IPS DF 6.9 (cell line): ENCODE measurements around the gene GLRB.
"Not testable (repeated sequence)": the region's sequence is repeated elsewhere in the genome, so short reads cannot be mapped to it uniquely, and the experiment has no call there.

ENCODE experiments used
- DNase-seq: peaks from one replicate; pipeline ENCODE4 v3.0.0-alpha.2; 2013; ENCODE audit warnings: low read depth, low spot score
- H3K27ac ChIP-seq: one replicate; pipeline ENCODE4 v1.5.1; 2013; ENCODE audit warnings: low read length, control low read depth
- H3K27me3 ChIP-seq: 2 replicates; pipeline ENCODE4 v1.6.1; 2013; ENCODE audit warnings: mild to moderate bottlenecking, low read length; ENCODE audit not compliant: control insufficient read depth, insufficient read depth
- H3K36me3 ChIP-seq: 2 replicates; pipeline ENCODE4 v1.6.1; 2013; ENCODE audit warnings: low read length; ENCODE audit not compliant: control insufficient read depth, insufficient read depth
- H3K4me1 ChIP-seq: 2 replicates; pipeline ENCODE4 v1.6.1; 2013; ENCODE audit warnings: low read length; ENCODE audit not compliant: control insufficient read depth, insufficient read depth
- H3K4me3 ChIP-seq: 2 replicates; pipeline ENCODE4 v1.5.1; 2013; ENCODE audit warnings: mild to moderate bottlenecking, low read length
- H3K9me3 ChIP-seq: 2 replicates; pipeline ENCODE4 v1.6.1; 2013; ENCODE audit warnings: low read length, inconsistent platforms; ENCODE audit not compliant: control insufficient read depth, insufficient read depth
- WGBS: extraction: QIAGEN DNeasy Blood & Tissue Kit; methylation state at CpG from one replicate; pipeline ENCODE4 v1.1.7; 2013; ENCODE audit warnings: mixed read lengths, missing lambda C conversion rate; ENCODE audit not compliant: insufficient read length, insufficient coverage; 5-methylcytosine and 5-hydroxymethylcytosine counted together

The GLRB gene

GRCh38 chr4:157121401-157121800 lies 45.5 kb downstream of the GLRB start:
- WGBS = no CpG with 5 or more reads among the region's 2 CpGs
- Histone ChIP-seq H3K4me1 (no peaks in the 10 kb centered on the region), H3K27ac (no peak overlapping the region), H3K4me3 (no peak overlapping the region), H3K27me3 (no peaks in the 10 kb centered on the region), H3K36me3 (no peaks in the 10 kb centered on the region), H3K9me3 (no peaks in the 10 kb centered on the region)
- DNase-seq = no peak

- Histone ChIP-seq H3K4me1 (no peaks in the 10 kb centered on the region), H3K27me3 (no peaks in the 10 kb centered on the region), H3K4me3 (no peak overlapping the region), H3K9me3 (no peaks in the 10 kb centered on the region), H3K27ac (no peak overlapping the region), H3K36me3 (no peaks in the 10 kb centered on the region)
- no CpG with 5 or more reads among the region's 2 CpGs for WGBS
- no peak for DNase-seq
These were observed 51.6 kb downstream of the GLRB start for GRCh38 chr4:157127571-157127970.

- no peak overlapping the region for H3K27ac ChIP-seq
- no peaks in the 10 kb centered on the region for H3K4me1 ChIP-seq
- H3K9me3 ChIP-seq = no peaks in the 10 kb centered on the region
- no peaks in the 10 kb centered on the region for H3K36me3 ChIP-seq
- no peak for DNase-seq
- no peaks in the 10 kb centered on the region for H3K27me3 ChIP-seq
- no peak overlapping the region for H3K4me3 ChIP-seq
These were observed 52.4 kb downstream of the GLRB start for GRCh38 chr4:157128395-157128794.

- H3K27me3 ChIP-seq = no peaks in the 10 kb centered on the region
- no peaks in the 10 kb centered on the region for H3K9me3 ChIP-seq
- H3K4me1 ChIP-seq = no peaks in the 10 kb centered on the region
- DNase-seq = no peak
- no peak overlapping the region for H3K4me3 ChIP-seq
- H3K27ac ChIP-seq = no peak overlapping the region
- H3K36me3 ChIP-seq = no peaks in the 10 kb centered on the region
These were observed 66.0 kb downstream of the GLRB start for GRCh38 chr4:157141976-157142375.

GRCh38 chr4:157143369-157143768 lies 67.4 kb downstream of the GLRB start:
- H3K36me3 ChIP-seq = no peaks in the 10 kb centered on the region
- H3K9me3 ChIP-seq = no peaks in the 10 kb centered on the region
- no peaks in the 10 kb centered on the region for H3K27me3 ChIP-seq
- no peak overlapping the region for H3K27ac ChIP-seq
- no peaks in the 10 kb centered on the region for H3K4me1 ChIP-seq
- H3K4me3 ChIP-seq = no peak overlapping the region
- WGBS = no CpG with 5 or more reads among the region's 4 CpGs
- no peak for DNase-seq

- Histone ChIP-seq H3K4me1 (no peaks in the 10 kb centered on the region), H3K27me3 (no peaks in the 10 kb centered on the region), H3K36me3 (no peaks in the 10 kb centered on the region), H3K4me3 (no peak overlapping the region), H3K27ac (no peak overlapping the region), H3K9me3 (no peaks in the 10 kb centered on the region)
- no CpG with 5 or more reads among the region's 1 CpG for WGBS
- no peak for DNase-seq
These were observed 75.8 kb downstream of the GLRB start for GRCh38 chr4:157151711-157152110.

- no peaks in the 10 kb centered on the region for H3K36me3 ChIP-seq
- H3K9me3 ChIP-seq = no peaks in the 10 kb centered on the region
- H3K4me3 ChIP-seq = no peak overlapping the region
- no peaks in the 10 kb centered on the region; the same call in 1 of the 2 replicates for H3K4me1 ChIP-seq
- DNase-seq = no peak
- no peak overlapping the region for H3K27ac ChIP-seq
- H3K27me3 ChIP-seq = no peaks in the 10 kb centered on the region
- WGBS = 100% methylated on average over 1 of the region's 3 CpGs
These were observed 90.1 kb downstream of the GLRB start for GRCh38 chr4:157165935-157166610.

- WGBS = 100% methylated on average over 2 of the region's 5 CpGs
- H3K27ac ChIP-seq = no peak overlapping the region
- H3K36me3 ChIP-seq = no peaks in the 10 kb centered on the region
- H3K27me3 ChIP-seq = no peaks in the 10 kb centered on the region
- DNase-seq = no peak
- no peak overlapping the region for H3K4me3 ChIP-seq
- no peaks in the 10 kb centered on the region for H3K9me3 ChIP-seq
- no peaks in the 10 kb centered on the region for H3K4me1 ChIP-seq
These were observed 94.4 kb downstream of the GLRB start for GRCh38 chr4:157170321-157170720.

- no CpG with 5 or more reads among the region's 3 CpGs for WGBS
- no peak for DNase-seq
- Histone ChIP-seq H3K36me3 (no peaks in the 10 kb centered on the region), H3K9me3 (no peaks in the 10 kb centered on the region), H3K4me3 (no peak overlapping the region), H3K4me1 (no peaks in the 10 kb centered on the region), H3K27me3 (no peaks in the 10 kb centered on the region), H3K27ac (no peak overlapping the region)
These were observed 96.1 kb downstream of the GLRB start for GRCh38 chr4:157172011-157172410.

- not testable (repeated sequence) for H3K27me3 ChIP-seq, H3K27ac ChIP-seq, H3K4me1 ChIP-seq, H3K36me3 ChIP-seq, H3K9me3 ChIP-seq, DNase-seq, H3K4me3 ChIP-seq
- WGBS = no CpG with 5 or more reads among the region's 14 CpGs
These were observed 104.3 kb downstream of the GLRB start for GRCh38 chr4:157180268-157180667.

- no peaks in the 10 kb centered on the region for H3K9me3 ChIP-seq
- H3K27me3 ChIP-seq = no peaks in the 10 kb centered on the region
- no peak overlapping the region for H3K4me3 ChIP-seq
- no peak overlapping the region for H3K27ac ChIP-seq
- DNase-seq = no peak
- WGBS = no CpG with 5 or more reads among the region's 1 CpG
- H3K4me1 ChIP-seq = no peaks in the 10 kb centered on the region
- no peaks in the 10 kb centered on the region for H3K36me3 ChIP-seq
These were observed 108.3 kb downstream of the GLRB start for GRCh38 chr4:157184300-157184699.
